IMR-90 (cell line): ENCODE measurements around the gene CDC42BPA. TPM values are rescaled to one million over a fixed set of nuclear protein-coding genes. Genes with fewer than 3 reads are reported as not detected.
A peak's percentile ranks its signal among the peaks of the same experiment; 100 is the strongest.

Experiments used
- ATAC-seq: fragments of 200-7000 bp; cut with Tn5 transposase; 2 replicates; pipeline ENCODE4 v1.9.1; 2020; ENCODE audit warnings: low read depth, mild to moderate bottlenecking, moderate library complexity
- BruUV-seq: library from RNA; stranded (reverse); fragments of 400-500 nt; replicated peaks from 2 replicates; lab custom pipeline; 2021; lab: Mats Ljungman, UMichigan
- CTCF ChIA-PET: fragments of 300-600 bp; formaldehyde crosslinking; extraction: SDS; loops from one replicate; lab custom pipeline; 2021; ENCODE audit warnings: antibody characterized with exemption; lab: Yijun Ruan, JAX
- POLR2A ChIA-PET: fragments of 300-600 bp; sonication (Branson Sonifier 250); formaldehyde crosslinking; loops from one replicate; lab custom pipeline; 2022; ENCODE audit warnings: antibody characterized with exemption; ENCODE audit not compliant: unreplicated experiment; lab: Charles Lee
- DNase-seq: peaks from one replicate; pipeline ENCODE4 v3.0.0; 2013
- H2AFZ ChIP-seq: replicated peaks from 2 replicates; pipeline ENCODE3; 2013; ENCODE audit warnings: low read length, mild to moderate bottlenecking; ENCODE audit not compliant: poor library complexity
- H2AK5ac ChIP-seq: 2 replicates; pipeline ENCODE4 v1.6.1; 2013; ENCODE audit warnings: low read depth, low read length, inconsistent platforms
- H2AK9ac ChIP-seq: replicated peaks from 2 replicates; pipeline ENCODE3; 2013; ENCODE audit warnings: mild to moderate bottlenecking, low read depth, low read length, moderate library complexity; ENCODE audit not compliant: poor library complexity
- H2BK120ac ChIP-seq: 2 replicates; pipeline ENCODE4 v1.6.1; 2013; ENCODE audit warnings: low read depth, low read length, inconsistent platforms
- H2BK15ac ChIP-seq: 3 replicates; pipeline ENCODE4 v1.6.1; 2013; ENCODE audit warnings: low read depth, low read length, inconsistent platforms
- H2BK20ac ChIP-seq: 2 replicates; pipeline ENCODE4 v1.6.1; 2013; ENCODE audit warnings: low read depth, mild to moderate bottlenecking, inconsistent platforms, low read length, moderate library complexity
- H2BK5ac ChIP-seq: 2 replicates; pipeline ENCODE4 v1.6.1; 2013; ENCODE audit warnings: mild to moderate bottlenecking, low read depth, low read length, inconsistent platforms; ENCODE audit not compliant: poor library complexity, severe bottlenecking
- H3K14ac ChIP-seq: replicated peaks from 2 replicates; pipeline ENCODE4 v1.6.1; 2013; ENCODE audit warnings: low read depth, low read length, inconsistent platforms
- H3K18ac ChIP-seq: 2 replicates; pipeline ENCODE4 v1.6.1; 2013; ENCODE audit warnings: low read depth, low read length, control low read depth
- H3K23ac ChIP-seq: 2 replicates; pipeline ENCODE4 v1.6.1; 2013; ENCODE audit warnings: low read depth, low read length, inconsistent platforms
- H3K27ac ChIP-seq: 2 replicates; pipeline ENCODE4 v1.5.1; 2013; ENCODE audit warnings: mild to moderate bottlenecking, control low read depth, low read length; ENCODE audit not compliant: insufficient read depth
- H3K27me3 ChIP-seq: 2 replicates; pipeline ENCODE4 v1.6.1; 2013; ENCODE audit warnings: low read length; ENCODE audit not compliant: control insufficient read depth, insufficient read depth
- H3K36me3 ChIP-seq: 2 replicates; pipeline ENCODE4 v1.6.1; 2013; ENCODE audit warnings: low read length, mixed read lengths; ENCODE audit not compliant: control insufficient read depth, insufficient read depth
- H3K4ac ChIP-seq: 2 replicates; pipeline ENCODE4 v1.6.1; 2013; ENCODE audit warnings: low read depth, low read length, inconsistent platforms
- H3K4me1 ChIP-seq: 2 replicates; pipeline ENCODE4 v1.6.1; 2013; ENCODE audit warnings: low read length, mixed read lengths; ENCODE audit not compliant: control insufficient read depth, insufficient read depth
- H3K4me2 ChIP-seq: 2 replicates; pipeline ENCODE4 v1.6.1; 2013; ENCODE audit warnings: low read depth, mild to moderate bottlenecking, control low read depth, low read length, moderate library complexity
- H3K4me3 ChIP-seq: 2 replicates; pipeline ENCODE4 v1.5.1; 2013; ENCODE audit warnings: low read depth, mild to moderate bottlenecking, control low read depth, low read length, moderate library complexity; ENCODE audit not compliant: insufficient read depth
- H3K56ac ChIP-seq: 2 replicates; pipeline ENCODE4 v1.6.1; 2013; ENCODE audit warnings: low read length, inconsistent platforms; ENCODE audit not compliant: insufficient read depth; ENCODE audit errors: extremely low read depth
- H3K79me1 ChIP-seq, 2 experiments: 2 replicates each; pipeline ENCODE4 v1.6.1; 2013; ENCODE audit warnings: low read length in 2 of 2, inconsistent platforms in 1 of 2, low read depth in 1 of 2
- H3K9ac ChIP-seq: 2 replicates; pipeline ENCODE4 v1.6.1; 2013; ENCODE audit warnings: low read depth, low read length, control low read depth
- H3K9me1 ChIP-seq: 2 replicates; pipeline ENCODE4 v1.6.1; 2013; ENCODE audit warnings: low read length, inconsistent platforms; ENCODE audit not compliant: insufficient read depth
- H3K9me3 ChIP-seq: 2 replicates; pipeline ENCODE4 v1.6.1; 2013; ENCODE audit warnings: low read length; ENCODE audit not compliant: control insufficient read depth, insufficient read depth
- H4K20me1 ChIP-seq: 2 replicates; pipeline ENCODE4 v1.6.1; 2013; ENCODE audit warnings: low read length, inconsistent platforms; ENCODE audit not compliant: insufficient read depth
- H4K5ac ChIP-seq: 2 replicates; pipeline ENCODE4 v1.6.1; 2013; ENCODE audit warnings: mild to moderate bottlenecking, low read depth, low read length, control low read depth
- H4K8ac ChIP-seq, 2 experiments: 2 replicates each; pipeline ENCODE4 v1.6.1; 2013; ENCODE audit warnings: low read depth in 2 of 2, low read length in 2 of 2, control low read depth in 1 of 2, inconsistent platforms in 1 of 2
- H4K91ac ChIP-seq: 2 replicates; pipeline ENCODE4 v1.6.1; 2013; ENCODE audit warnings: low read depth, low read length, inconsistent platforms; ENCODE audit not compliant: insufficient read depth
- BHLHE40 ChIP-seq: fragments of 150-350 bp; IDR thresholded peaks from 2 replicates; pipeline ENCODE4 v1.6.1; 2016; ENCODE audit warnings: mild to moderate bottlenecking, low read depth, low read length
- CEBPB ChIP-seq: IDR thresholded peaks from 2 replicates; pipeline ENCODE4 v1.6.1; 2012; ENCODE audit warnings: low read depth, low read length, improper control_type of control experiment
- CHD1 ChIP-seq: IDR thresholded peaks from 2 replicates; pipeline ENCODE4 v1.6.1; 2012; ENCODE audit warnings: low read depth, low read length, improper control_type of control experiment
- FOS ChIP-seq: fragments of 150-350 bp; IDR thresholded peaks from 2 replicates; pipeline ENCODE4 v1.6.1; 2016; ENCODE audit warnings: low read depth, low read length
- MAFK ChIP-seq: IDR thresholded peaks from 2 replicates; pipeline ENCODE4 v1.6.1; 2012; ENCODE audit warnings: low read depth, low read length, improper control_type of control experiment
- MXI1 ChIP-seq: IDR thresholded peaks from 2 replicates; pipeline ENCODE4 v1.6.1; 2012; ENCODE audit warnings: low read depth, mild to moderate bottlenecking, low read length, moderate library complexity, borderline replicate concordance
- NFE2L2 ChIP-seq: fragments of 150-350 bp; IDR thresholded peaks from 2 replicates; pipeline ENCODE4 v1.6.1; 2016; ENCODE audit warnings: low read depth, mild to moderate bottlenecking, low read length
- POLR2A ChIP-seq: IDR thresholded peaks from 2 replicates; pipeline ENCODE4 v1.6.1; 2012; ENCODE audit warnings: mild to moderate bottlenecking, low read depth, low read length
- RAD21 ChIP-seq: IDR thresholded peaks from 2 replicates; pipeline ENCODE4 v1.6.1; 2012; ENCODE audit warnings: low read length, improper control_type of control experiment
- RCOR1 ChIP-seq: IDR thresholded peaks from 2 replicates; pipeline ENCODE4 v1.6.1; 2012; ENCODE audit warnings: mild to moderate bottlenecking, low read length, improper control_type of control experiment; ENCODE audit not compliant: insufficient replicate concordance
- SMC3 ChIP-seq: fragments of 150-350 bp; IDR thresholded peaks from 2 replicates; pipeline ENCODE4 v1.6.1; 2016; ENCODE audit warnings: low read depth, mild to moderate bottlenecking, antibody characterized with exemption, low read length, moderate library complexity
- WGBS, 2 experiments: methylation state at CpG; one replicate each; pipeline versions ENCODE4 v1.1.5 to v1.1.7; 2013; ENCODE audit warnings: missing lambda C conversion rate in 2 of 2; ENCODE audit not compliant: insufficient read length in 1 of 2; ENCODE audit errors: extremely low coverage in 2 of 2; 5-methylcytosine and 5-hydroxymethylcytosine counted together
- dilution Hi-C: fragments of 300-500 bp; cut with HindIII; formaldehyde crosslinking; loops from one replicate; pipeline ENCODE4 v1.14.3; 2018; ENCODE audit warnings: low sequenced_read_pairs; ENCODE audit not compliant: unreplicated experiment
- in situ Hi-C: fragments of 300-500 bp; cut with MboI; formaldehyde crosslinking; loops from 3 replicates; pipeline ENCODE4 v1.14.3; 2019; ENCODE audit warnings: low sequenced_read_pairs, inconsistent platforms, mixed read lengths
- intact Hi-C: fragments of 100-400 bp; cut with micrococcal nuclease; formaldehyde crosslinking; loops from 2 replicates; pipeline ENCODE4 v1.10.0; 2022
- polyA plus RNA-seq, 3 experiments: library from polyadenylated mRNA; depleted of rRNA; stranded (reverse); fragments of >200 nt; gene quantifications; 2 replicates each; pipeline ENCODE4 v1.2.3, GENCODE V29; 2012; ENCODE audit warnings: low replicate concordance in 1 of 3
- total RNA-seq: library from RNA; depleted of rRNA; stranded (reverse); fragments of >200 nt; gene quantifications from 2 replicates; pipeline ENCODE4 v1.2.3, GENCODE V29; 2012
- TF ChIP-seq, protein P1 (sequence below): fragments of 150-350 bp; IDR thresholded peaks from 2 replicates; pipeline ENCODE4 v1.6.1; 2017; ENCODE audit warnings: mild to moderate bottlenecking, antibody characterized with exemption, low read length, low read depth
- TF ChIP-seq, protein P2 (sequence below): conservative IDR thresholded peaks from 2 replicates; pipeline ENCODE4 v1.5.1; 2012; ENCODE audit warnings: mild to moderate bottlenecking, low read depth, low read length, improper control_type of control experiment

Gene CDC42BPA
- total and polyA plus RNA-seq, 2 of the 4 experiments (the other 2 are of a cell fraction), result 9.4 to 27.8 TPM

DNA sequence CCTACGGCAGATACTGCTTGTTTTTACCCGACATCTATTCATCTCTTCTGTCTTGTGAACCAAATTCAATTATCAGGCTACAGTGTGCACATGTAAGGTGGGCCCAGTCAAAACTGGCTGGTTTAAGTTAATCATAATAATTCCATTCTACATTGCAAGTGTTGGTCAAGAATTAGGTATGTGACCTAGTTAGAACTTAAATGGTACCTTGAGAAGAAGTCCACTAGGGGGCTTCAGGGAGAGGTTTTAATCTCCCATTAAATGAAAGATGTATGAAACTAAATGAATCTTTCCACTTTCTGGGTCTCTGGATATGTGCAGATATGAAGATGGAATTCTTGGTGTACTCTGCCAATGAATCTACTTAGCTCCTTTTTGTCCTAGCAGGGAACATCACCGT is 187.1 kb downstream of the CDC42BPA start:
- Histone ChIP-seq H3K27me3 (no peaks in the 10 kb centered on the region), H2AK5ac (no peak overlapping the region), H3K4me2 (no peak overlapping the region), H3K18ac (no peak overlapping the region), H3K14ac (no peak overlapping the region), H3K4me3 (no peak overlapping the region), H3K56ac (no peak overlapping the region), H4K5ac (no peak overlapping the region), H3K4me1 (peaks cover 2% of the 10 kb centered on the region; the same call in 1 of the 2 replicates), H4K20me1 (no peaks in the 10 kb centered on the region), H2BK20ac (no peak overlapping the region), H3K23ac (no peak overlapping the region), H3K79me1 (peaks cover 5 to 11% of the 10 kb centered on the region in 2 experiments), H3K9me1 (0 out of 2 replicates have a peak, but pooled peaks cover 4% of the 10 kb centered on the region), H3K27ac (no peak overlapping the region), H3K36me3 (peaks cover 4% of the 10 kb centered on the region; the same call in 1 of the 2 replicates), H3K4ac (no peak overlapping the region), H2BK5ac (no peak overlapping the region), H2AFZ (no peak overlapping the region), H4K91ac (no peak overlapping the region), H2AK9ac (no peak overlapping the region), H2BK15ac (no peak overlapping the region), H3K9ac (no peak overlapping the region), H2BK120ac (no peak overlapping the region), H4K8ac (no peak overlapping the region), H3K9me3 (no peaks in the 10 kb centered on the region)
- TF ChIP-seq NFE2L2, result no peak
- no peak for TF ChIP-seq MXI1
- TF ChIP-seq RAD21, result peak; percentile 57
- TF ChIP-seq, protein P1, sequence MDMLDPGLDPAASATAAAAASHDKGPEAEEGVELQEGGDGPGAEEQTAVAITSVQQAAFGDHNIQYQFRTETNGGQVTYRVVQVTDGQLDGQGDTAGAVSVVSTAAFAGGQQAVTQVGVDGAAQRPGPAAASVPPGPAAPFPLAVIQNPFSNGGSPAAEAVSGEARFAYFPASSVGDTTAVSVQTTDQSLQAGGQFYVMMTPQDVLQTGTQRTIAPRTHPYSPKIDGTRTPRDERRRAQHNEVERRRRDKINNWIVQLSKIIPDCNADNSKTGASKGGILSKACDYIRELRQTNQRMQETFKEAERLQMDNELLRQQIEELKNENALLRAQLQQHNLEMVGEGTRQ, result no peak
- TF ChIP-seq BHLHE40, result no peak
- TF ChIP-seq RCOR1, result no peak
- TF ChIP-seq SMC3, result peak; percentile 61
- TF ChIP-seq CEBPB, result peak; percentile 17; the same call in 1 of the 2 replicates
- TF ChIP-seq MAFK, result no peak
- TF ChIP-seq, protein P2, sequence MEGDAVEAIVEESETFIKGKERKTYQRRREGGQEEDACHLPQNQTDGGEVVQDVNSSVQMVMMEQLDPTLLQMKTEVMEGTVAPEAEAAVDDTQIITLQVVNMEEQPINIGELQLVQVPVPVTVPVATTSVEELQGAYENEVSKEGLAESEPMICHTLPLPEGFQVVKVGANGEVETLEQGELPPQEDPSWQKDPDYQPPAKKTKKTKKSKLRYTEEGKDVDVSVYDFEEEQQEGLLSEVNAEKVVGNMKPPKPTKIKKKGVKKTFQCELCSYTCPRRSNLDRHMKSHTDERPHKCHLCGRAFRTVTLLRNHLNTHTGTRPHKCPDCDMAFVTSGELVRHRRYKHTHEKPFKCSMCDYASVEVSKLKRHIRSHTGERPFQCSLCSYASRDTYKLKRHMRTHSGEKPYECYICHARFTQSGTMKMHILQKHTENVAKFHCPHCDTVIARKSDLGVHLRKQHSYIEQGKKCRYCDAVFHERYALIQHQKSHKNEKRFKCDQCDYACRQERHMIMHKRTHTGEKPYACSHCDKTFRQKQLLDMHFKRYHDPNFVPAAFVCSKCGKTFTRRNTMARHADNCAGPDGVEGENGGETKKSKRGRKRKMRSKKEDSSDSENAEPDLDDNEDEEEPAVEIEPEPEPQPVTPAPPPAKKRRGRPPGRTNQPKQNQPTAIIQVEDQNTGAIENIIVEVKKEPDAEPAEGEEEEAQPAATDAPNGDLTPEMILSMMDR, result peak; percentile 59
- TF ChIP-seq POLR2A, result no peak
- no peak for TF ChIP-seq CHD1
- TF ChIP-seq FOS, result no peak
- ATAC-seq (peak; percentile 59), DNase-seq (peak; percentile 54)
- intact Hi-C loops (loop anchor here (2.0 kb wide), 2 partner anchors 186 to 306 kb away; no protein-coding TSS in a partner anchor), in situ Hi-C loops (loop anchor here (25.0 kb wide), 1 partner anchor 306 kb away; no protein-coding TSS in a partner anchor), dilution Hi-C loops (no loop called here)
- ChIA-PET CTCF (no interaction called here), POLR2A (no interaction called here)
- whole genome bisulfite sequencing, 2 experiments, result no CpG with 5 or more reads among the region's 3 CpGs
- BruUV-seq, result no TSS peak
